GM12892 (cell line): ENCODE results near the gene KIF6.

Source experiments
- POLR2A ChIP-seq: IDR thresholded peaks from 2 replicates; pipeline ENCODE4 v1.6.1; 2011; ENCODE audit warnings: low read depth, low read length, control low read depth
- TAF1 ChIP-seq: IDR thresholded peaks from 2 replicates; pipeline ENCODE4 v1.6.1; 2011; ENCODE audit warnings: low read depth, mild to moderate bottlenecking, control low read depth, low read length, borderline replicate concordance

- TF ChIP-seq POLR2A (no peak), TAF1 (no peak)
Measured at GRCh38 chr6:39339868-39340550, 385.2 kb downstream of the KIF6 start.
